K562 (cell line): Measurements from ENCODE around the gene GABRE. TPM values are rescaled to one million over a fixed set of nuclear protein-coding genes. Genes with fewer than 3 reads are reported as not detected.

ENCODE experiments used
- ATAC-seq: fragments of 200-7000 bp; cut with Tn5 transposase; 3 replicates; pipeline ENCODE4 v1.9.1; 2020; ENCODE audit warnings: moderate library complexity
- BruUV-seq: library from RNA; stranded (reverse); fragments of 400-500 nt; replicated peaks from 2 replicates; lab custom pipeline; 2021; lab: Mats Ljungman, UMichigan
- CTCF ChIA-PET: fragments of 300-600 bp; formaldehyde crosslinking; extraction: SDS; loops from one replicate; lab custom pipeline; 2021; ENCODE audit warnings: low intra/inter-chr PET ratio; lab: Yijun Ruan, JAX
- POLR2A ChIA-PET: fragments of 300-600, 350-650 bp; sonication (Branson Sonifier 250); formaldehyde crosslinking; extraction: SDS; loops from one replicate; lab custom pipeline; 2021; ENCODE audit warnings: antibody characterized with exemption, inconsistent platforms; lab: Yijun Ruan, JAX
- DNase-seq, 4 experiments: peaks; one replicate each; pipeline versions ENCODE4 v3.0.0 to v3.0.0-alpha.2; 2011 to 2018; ENCODE audit warnings: low spot score in 3 of 4, mixed read lengths in 3 of 4; ENCODE audit errors: extremely low read depth in 1 of 4
- FAIRE-seq: peaks from 2 replicates; lab custom pipeline; 2011; peaks lifted over from hg19 to GRCh38; lab: Jason Lieb, UNC
- H2AFZ ChIP-seq: 2 replicates; pipeline ENCODE4 v1.6.0; 2011; ENCODE audit warnings: low read depth, low read length, control low read depth, inconsistent platforms
- H3K27ac ChIP-seq: fragments of 200-600 bp; 3 replicates; pipeline ENCODE4 v1.8.0; 2011; ENCODE audit warnings: low read depth, mild to moderate bottlenecking, control low read depth, inconsistent platforms, low read length, moderate library complexity, mixed read lengths; ENCODE audit errors: extremely low read depth
- H3K27me3 ChIP-seq, 2 experiments: fragments of 300-600 bp in 1 of 2; 2 replicates in 1 of 2; 3 replicates in 1 of 2; pipeline versions ENCODE4 v1.6.0 to v1.8.0; 2011; ENCODE audit warnings: inconsistent platforms in 2 of 2, low read length in 2 of 2, mild to moderate bottlenecking in 1 of 2, mixed read lengths in 1 of 2, moderate library complexity in 1 of 2; ENCODE audit not compliant: control insufficient read depth in 2 of 2, insufficient read depth in 2 of 2
- H3K36me3 ChIP-seq: fragments of 300-600 bp; 3 replicates; pipeline ENCODE4 v1.8.0; 2011; ENCODE audit warnings: mild to moderate bottlenecking, low read length, inconsistent platforms; ENCODE audit not compliant: control insufficient read depth, insufficient read depth
- H3K4me1 ChIP-seq, 2 experiments: fragments of 200-600 bp in 1 of 2; replicated peaks in 1 of 2; 2 replicates in 1 of 2; 3 replicates in 1 of 2; pipeline versions ENCODE4 v1.5.1 to v1.8.0; 2011; ENCODE audit warnings: inconsistent platforms in 2 of 2, low read length in 2 of 2, mild to moderate bottlenecking in 1 of 2, mixed read lengths in 1 of 2, moderate library complexity in 1 of 2; ENCODE audit not compliant: control insufficient read depth in 2 of 2, insufficient read depth in 2 of 2
- H3K4me2 ChIP-seq: 2 replicates; pipeline ENCODE4 v1.6.1; 2011; ENCODE audit warnings: low read length, control low read depth, inconsistent platforms, mixed read lengths; ENCODE audit not compliant: insufficient read depth
- H3K4me3 ChIP-seq: fragments of 200-600 bp; sonication (generic), shearing (Covaris generic); 2 replicates; pipeline ENCODE4 v1.5.1; 2016; ENCODE audit warnings: control low read depth, inconsistent platforms
- H3K79me2 ChIP-seq: fragments of 200-600 bp; 3 replicates; pipeline ENCODE4 v1.8.0; 2011; ENCODE audit warnings: low read length, inconsistent platforms; ENCODE audit not compliant: control insufficient read depth, insufficient read depth
- H3K9ac ChIP-seq, 2 experiments: 2 replicates each; pipeline versions ENCODE4 v1.6.0 to v1.6.1; 2011; ENCODE audit warnings: low read depth in 2 of 2, low read length in 2 of 2, control low read depth in 1 of 2, inconsistent platforms in 1 of 2, mild to moderate bottlenecking in 1 of 2, mixed read lengths in 1 of 2; ENCODE audit not compliant: insufficient read depth in 1 of 2
- H3K9me1 ChIP-seq: one replicate; pipeline ENCODE4 v1.6.0; 2011; ENCODE audit warnings: inconsistent platforms, mild to moderate bottlenecking, low read length, moderate library complexity; ENCODE audit not compliant: control insufficient read depth, insufficient read depth
- H3K9me3 ChIP-seq: replicated peaks from 2 replicates; pipeline ENCODE4 v1.5.1; 2011; ENCODE audit warnings: low read depth, low read length, inconsistent platforms; ENCODE audit not compliant: control insufficient read depth, insufficient read depth
- H4K20me1 ChIP-seq: replicated peaks from 2 replicates; pipeline ENCODE4 v1.6.1; 2011; ENCODE audit warnings: low read length, inconsistent platforms, mixed read lengths; ENCODE audit not compliant: control insufficient read depth, insufficient read depth
- FOXK2 ChIP-seq, 2 experiments: fragments of 450-650 bp; IDR thresholded peaks in 1 of 2; conservative IDR thresholded peaks in 1 of 2; 2 replicates each; pipeline ENCODE4 v1.6.1; 2016; ENCODE audit warnings: low read depth in 2 of 2, mild to moderate bottlenecking in 1 of 2
- MEIS2 ChIP-seq: fragments of 450-650 bp; IDR thresholded peaks from 2 replicates; pipeline ENCODE4 v1.6.1; 2014; ENCODE audit warnings: mild to moderate bottlenecking; ENCODE audit not compliant: partially characterized antibody
- NONO ChIP-seq, 2 experiments: fragments of 200-400 bp in 1 of 2; fragments of 450-650 bp in 1 of 2; formaldehyde crosslinking in 1 of 2; IDR thresholded peaks; 2 replicates each; pipeline ENCODE4 v1.6.1; 2017; ENCODE audit warnings: low read depth in 2 of 2, mild to moderate bottlenecking in 2 of 2, moderate library complexity in 2 of 2, low read length in 1 of 2
- PKNOX1 ChIP-seq: fragments of 450-650 bp; IDR thresholded peaks from 2 replicates; pipeline ENCODE4 v1.6.1; 2016
- TCFL5 ChIP-seq: fragments of 250-450 bp; sonication (Bioruptor Pico); conservative IDR thresholded peaks from 2 replicates; pipeline ENCODE4 v1.6.1; 2021; ENCODE audit warnings: mild to moderate bottlenecking, moderate library complexity, matching md5 sums
- ZBTB49 ChIP-seq: sonication (generic); formaldehyde crosslinking; IDR thresholded peaks from 2 replicates; pipeline ENCODE4 v1.8.0; 2022; ENCODE audit warnings: missing genetic modification reagents, mild to moderate bottlenecking, borderline replicate concordance
- ZNF146 ChIP-seq: IDR thresholded peaks from one replicate; pipeline ENCODE4 v1.6.1; 2018; ENCODE audit warnings: missing compliant biosample characterization; ENCODE audit not compliant: unreplicated experiment
- WGBS: fragments of 100-300 bp; shearing (Covaris generic); methylation state at CpG from one replicate; pipeline ENCODE4 v1.1.6; 2016; ENCODE audit warnings: low coverage, mixed read lengths; ENCODE audit not compliant: insufficient coverage; ENCODE audit errors: missing lambda C conversion rate; 5-methylcytosine and 5-hydroxymethylcytosine counted together
- in situ Hi-C: fragments of 300-500 bp; cut with MboI; formaldehyde crosslinking; loops from 4 replicates; pipeline ENCODE4 v1.15.0; 2018; ENCODE audit warnings: inconsistent platforms, mixed read lengths
- intact Hi-C: fragments of 100-400 bp; cut with micrococcal nuclease; formaldehyde crosslinking; loops from 2 replicates; pipeline ENCODE4 v1.14.2; 2022
- polyA plus RNA-seq, 8 experiments: library from polyadenylated mRNA; depleted of rRNA in 4 of 8; stranded (reverse) in 5 of 8; unstranded in 3 of 8; fragments of >200 nt; fragmentation: Nextera tagmentation in 2 of 8; fragmentation: Illumina TruSeq in 1 of 8; extraction: Ambion mirVana in 2 of 8; extraction: Trizol in 1 of 8; gene quantifications; 2 replicates each; pipeline versions ENCODE4 v1.2.1 to v1.2.3, GENCODE V29; 2011 to 2014; ENCODE audit warnings: inconsistent platforms in 1 of 8, missing spikeins in 1 of 8
- total RNA-seq, 7 experiments: library from RNA; depleted of rRNA in 6 of 7; stranded (reverse); fragments of >200 nt in 6 of 7; fragmentation: Illumina TruSeq in 2 of 7; extraction: Trizol in 2 of 7; gene quantifications; 2 replicates each; pipeline versions ENCODE4 v1.2.1 to v1.2.3, GENCODE V29; 2011 to 2021; ENCODE audit warnings: low replicate concordance in 1 of 7

Gene GABRE
- total and polyA plus RNA-seq, 9 of the 15 experiments (the other 6 are each of a cell fraction or from before 2014, with no cell fraction given): 23.1 to 456 (median 148) TPM

- Histone ChIP-seq H3K9me3 (no peaks in the 10 kb centered on the region), H3K36me3 (peaks cover 16% of the 10 kb centered on the region; the same call in 2 of the 3 replicates), H4K20me1 (peaks cover 12% of the 10 kb centered on the region), H3K27ac (no peak overlapping the region; the same call in 2 of the 3 replicates), H3K9me1 (peaks cover 2% of the 10 kb centered on the region), H3K79me2 (peaks cover 67% of the 10 kb centered on the region), H3K4me2 (peak overlapping the region; percentile 87), H2AFZ (peak overlapping the region; percentile 70; the same call in 1 of the 2 replicates), H3K27me3 (no peaks in the 10 kb centered on the region), H3K4me1 (peaks cover 16 to 23% of the 10 kb centered on the region in 2 experiments; a peak in 4 of 5 replicates), H3K4me3 (peak overlapping the region; percentile 93), H3K9ac (peak overlapping the region; percentile 70 to 79; a peak in 3 of 4 replicates)
- CTCF ChIA-PET: interaction anchor here (0.6 kb wide), 1 partner anchor 367 kb away, joined by 3 read pairs; no protein-coding TSS in a partner anchor
- no TSS peak for BruUV-seq
- ATAC-seq (no peak), FAIRE-seq (no peak), DNase-seq (no peak)
- POLR2A ChIA-PET: interaction anchor here (1.0 to 4.4 kb wide), 5 partner anchors 8 to 182 kb away, joined by 3 to 45 read pairs (median 3); no protein-coding TSS in a partner anchor
- WGBS: 21% methylated on average over 5 of the region's 5 CpGs
- TF ChIP-seq FOXK2 (conservative IDR thresholded peaks at IDR 0.05 in 1 of 2, IDR thresholded peaks at IDR 0.05 in 1 of 2; ENCODE audit: low read depth in 2 of 2) (peak; percentile 61 to 64; a peak in 3 of 4 replicates), NONO (IDR thresholded peaks at IDR 0.05; ENCODE audit: low read depth in 2 of 2, low read length in 1 of 2) (no peak)
- in situ Hi-C loops: no loop called here
- intact Hi-C loops: loop anchor here (5.0 to 10.0 kb wide), 4 partner anchors 61 to 201 kb away; no protein-coding TSS in a partner anchor
These were observed 1.3 kb upstream of the GABRE start for GRCh38 chrX:151975736-151976275.

- peak overlapping the region; percentile 93 for H3K4me3 ChIP-seq
- FAIRE-seq: no peak
- peak overlapping the region; percentile 79 to 92 for H3K9ac ChIP-seq
- in situ Hi-C loops: no loop called here
- no TSS peak for BruUV-seq
- WGBS: 19% methylated on average over 6 of the region's 8 CpGs
- peak overlapping the region; percentile 73 for H3K27ac ChIP-seq
- H3K36me3 ChIP-seq: peaks cover 21% of the 10 kb centered on the region
- peaks cover 73% of the 10 kb centered on the region for H3K79me2 ChIP-seq
- ATAC-seq: peak; percentile 13; the same call in 2 of the 3 replicates
- H4K20me1 ChIP-seq: peaks cover 17% of the 10 kb centered on the region
- H3K27me3 ChIP-seq: no peaks in the 10 kb centered on the region
- intact Hi-C loops: loop anchor here (5.0 to 10.0 kb wide), 4 partner anchors 62 to 202 kb away; no protein-coding TSS in a partner anchor
- CTCF ChIA-PET: interaction anchor here (0.6 kb wide), 1 partner anchor 368 kb away, joined by 3 read pairs; no protein-coding TSS in a partner anchor
- POLR2A ChIA-PET: interaction anchor here (0.7 to 4.4 kb wide), 9 partner anchors 9 to 846 kb away, joined by 3 to 45 read pairs (median 3); no protein-coding TSS in a partner anchor
- peaks cover 2% of the 10 kb centered on the region for H3K9me1 ChIP-seq
- DNase-seq: peak in 2 of 4 experiments; percentile 28 to 40
- no peaks in the 10 kb centered on the region for H3K9me3 ChIP-seq
- peaks cover 20 to 26% of the 10 kb centered on the region in 2 experiments; a peak in 4 of 5 replicates for H3K4me1 ChIP-seq
- peak overlapping the region; percentile 78 for H2AFZ ChIP-seq
- peak overlapping the region; percentile 87 for H3K4me2 ChIP-seq
- no peak for TF ChIP-seq ZNF146 (CRISPR knock-in tag)
- no peak for TF ChIP-seq PKNOX1
- no peak for TF ChIP-seq ZBTB49
- no peak for TF ChIP-seq MEIS2
- no peak for TF ChIP-seq TCFL5 (CRISPR knock-in tag)
These were observed 735 bp upstream of the GABRE start for GRCh38 chrX:151975228-151975593.
